Umbilical cord (tissue), 2 donors: ENCODE data around the gene GRP. TPM values are rescaled to one million over a fixed set of nuclear protein-coding genes. Genes with fewer than 3 reads are reported as not detected.
A peak's percentile ranks its signal among the peaks of the same experiment; 100 is the strongest.
"Not testable (repeated sequence)": the region's sequence is repeated elsewhere in the genome, so short reads cannot be mapped to it uniquely, and the experiment has no call there.

Experiments
- DNase-seq: peaks from one replicate; pipeline ENCODE4 v3.0.0-alpha.2; 2015; ENCODE audit warnings: low spot score
- total RNA-seq: library from RNA; depleted of rRNA; stranded (reverse); fragments of >200 nt; gene quantifications from one replicate; pipeline ENCODE4 v1.2.3, GENCODE V29; 2014; ENCODE audit warnings: low replicate concordance; ENCODE audit not compliant: insufficient read depth

GRP gene
- total RNA-seq, 1 donor from 2014 or later = not detected

- no peak for DNase-seq
Measured at GRCh38 chr18:59229191-59229590, 9.2 kb downstream of the GRP start.

DNA sequence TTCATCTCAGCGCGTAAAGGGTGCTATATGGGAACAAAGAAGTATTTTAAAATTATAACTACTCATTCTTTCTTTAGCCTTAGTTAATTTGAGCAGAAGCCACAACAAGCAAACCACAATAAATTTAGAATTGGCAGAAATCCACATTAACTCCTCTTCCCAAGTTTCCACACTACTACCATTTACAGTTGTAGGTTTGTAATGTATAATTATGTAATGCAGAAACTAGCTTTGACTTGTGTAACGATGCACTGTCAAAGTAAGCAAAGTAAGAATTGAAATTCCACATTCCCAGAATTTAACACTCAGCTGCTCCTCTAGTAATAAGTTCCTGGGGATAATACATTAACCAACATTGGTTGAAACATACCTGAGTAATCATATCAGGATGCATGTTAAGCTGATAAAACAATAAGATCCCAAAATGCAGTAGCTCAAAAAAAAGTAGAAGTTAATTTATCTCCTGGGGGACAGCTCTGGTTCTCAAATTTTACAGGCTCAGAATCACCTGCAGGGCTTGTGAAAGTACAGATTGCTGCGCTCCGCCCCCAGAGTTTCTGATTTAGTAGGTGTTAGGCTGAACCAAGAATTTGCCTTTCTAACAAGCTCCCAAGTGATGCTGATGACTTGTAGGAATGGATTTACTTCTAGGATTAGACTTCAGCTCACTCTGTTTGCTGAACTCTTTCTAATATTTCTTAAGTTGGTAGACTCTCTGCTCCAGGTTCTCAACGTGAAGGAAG lies 9.9 kb downstream of the GRP start:
- no peak for DNase-seq

DNA sequence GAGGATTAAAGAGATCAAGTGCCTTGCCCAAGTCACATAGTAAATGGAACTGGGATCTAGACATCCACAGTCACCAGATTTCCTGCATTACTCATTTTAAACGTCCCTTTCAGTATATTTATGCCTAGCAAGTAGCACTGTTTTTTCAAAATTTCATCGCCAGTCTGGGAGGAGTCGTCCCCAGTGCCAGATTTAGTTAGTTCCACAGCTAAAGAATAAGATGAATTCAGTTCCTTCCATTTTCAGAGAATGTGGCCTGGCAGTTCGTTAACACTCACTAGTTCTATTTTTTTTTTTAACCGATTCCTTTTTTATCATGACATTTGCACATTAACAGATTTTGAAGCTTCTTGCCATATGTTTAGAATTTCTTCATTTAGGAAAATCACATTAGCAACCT lies 11.2 kb downstream of the GRP start:
- no peak for DNase-seq

DNA sequence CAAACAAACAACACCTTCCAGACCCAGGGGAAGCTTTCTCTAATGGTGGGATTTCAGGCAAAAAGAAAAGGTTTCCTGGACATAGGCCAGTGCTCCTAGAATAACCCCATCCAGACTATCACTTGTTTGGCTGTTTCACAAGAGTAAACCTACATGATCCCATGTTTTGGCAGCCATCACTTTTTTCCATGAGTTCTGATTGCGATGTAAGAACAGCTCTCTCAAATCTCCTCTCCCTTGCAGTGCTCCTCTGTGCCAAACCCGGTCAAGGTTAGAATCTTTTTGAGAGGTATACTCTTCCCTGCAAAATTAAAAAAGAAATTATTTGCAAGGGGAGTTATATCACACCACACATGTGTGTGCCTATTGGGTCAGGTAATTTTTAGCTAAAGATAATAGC lies 11.9 kb downstream of the GRP start:
- DNase-seq = no peak

GRCh38 chr18:59232309-59233016 lies 12.5 kb downstream of the GRP start:
- no peak for DNase-seq

DNA sequence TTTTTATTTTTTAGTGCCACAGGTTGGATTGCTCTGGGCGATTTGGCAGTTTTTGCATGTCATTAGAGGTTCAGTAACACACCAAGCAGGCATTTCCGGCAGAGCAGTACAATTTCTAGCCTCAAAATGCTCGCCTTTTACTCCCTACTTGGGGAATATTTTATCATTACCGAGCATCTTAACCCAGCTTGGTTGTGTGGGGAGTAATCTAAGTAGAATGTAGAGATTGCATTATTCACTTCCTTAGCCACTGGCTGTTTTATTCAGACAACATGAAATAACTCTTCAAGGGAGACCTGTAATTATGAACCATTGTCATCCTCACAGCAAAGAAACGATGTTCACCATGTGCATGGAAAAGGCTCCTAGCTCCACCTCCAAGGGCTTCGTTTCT lies 13.1 kb downstream of the GRP start:
- no peak for DNase-seq

- DNase-seq = peak; percentile 33
Measured at GRCh38 chr18:59238385-59238784, 18.4 kb downstream of the GRP start.

DNA sequence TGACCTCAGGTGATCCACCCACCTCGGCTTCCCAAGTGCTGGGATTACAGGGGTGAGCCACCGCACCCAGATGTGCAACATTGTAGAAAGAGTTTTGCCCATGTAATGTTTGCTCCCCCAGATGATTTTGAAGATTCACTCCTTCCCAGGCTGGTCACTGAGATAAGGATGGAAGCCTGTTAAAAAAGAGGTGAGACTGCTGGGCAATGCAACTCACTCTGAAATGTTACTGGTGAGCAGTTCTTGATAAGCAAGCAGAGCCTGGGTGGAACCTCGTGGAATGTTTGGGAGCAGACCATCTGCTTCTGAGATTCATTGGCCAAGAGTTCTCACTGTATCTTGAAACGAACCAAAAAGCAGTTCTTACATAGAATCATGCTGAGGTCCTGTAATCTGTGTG lies 19.7 kb downstream of the GRP start:
- DNase-seq = no peak

DNA sequence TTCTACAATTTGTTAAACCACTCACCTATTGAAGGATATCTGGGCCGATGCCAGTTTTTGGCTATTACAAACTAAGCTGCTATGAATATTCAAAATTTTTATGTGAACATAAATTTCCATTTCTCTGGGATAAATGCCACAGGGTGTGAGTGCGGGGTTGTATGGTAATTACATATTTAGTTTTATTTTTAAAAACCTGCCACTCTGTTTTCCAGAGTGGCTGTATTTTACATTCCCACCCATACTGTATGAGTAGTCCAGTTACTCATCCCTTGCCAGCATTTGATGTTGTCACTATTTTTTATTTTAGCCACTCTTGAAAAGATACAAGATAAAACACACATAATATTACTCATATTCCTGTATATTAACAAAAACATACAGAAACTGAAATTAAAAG lies 22.9 kb downstream of the GRP start:
- no peak for DNase-seq

DNA sequence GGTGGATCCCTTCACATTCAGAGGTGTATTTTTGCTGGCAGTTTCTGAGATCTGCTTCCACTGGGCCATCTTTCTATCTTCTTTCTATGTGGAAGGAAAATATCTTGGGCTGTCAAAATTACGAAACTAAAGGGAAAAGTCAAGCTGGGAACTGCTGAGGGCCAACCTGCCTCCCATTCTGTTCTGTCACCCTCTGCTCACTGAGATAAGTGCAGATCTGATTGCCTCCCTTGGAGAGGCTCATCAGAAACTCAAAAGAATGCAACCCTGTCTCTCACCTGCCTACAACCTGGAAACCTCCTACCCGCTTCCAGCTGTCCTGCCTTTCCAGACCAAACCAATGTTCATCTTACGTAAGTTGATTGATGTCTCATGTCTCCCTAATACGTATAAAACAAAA lies 26.8 kb downstream of the GRP start:
- DNase-seq = no peak

GRCh38 chr18:59249199-59249774 lies 29.3 kb downstream of the GRP start:
- DNase-seq = peak; percentile 91

DNA sequence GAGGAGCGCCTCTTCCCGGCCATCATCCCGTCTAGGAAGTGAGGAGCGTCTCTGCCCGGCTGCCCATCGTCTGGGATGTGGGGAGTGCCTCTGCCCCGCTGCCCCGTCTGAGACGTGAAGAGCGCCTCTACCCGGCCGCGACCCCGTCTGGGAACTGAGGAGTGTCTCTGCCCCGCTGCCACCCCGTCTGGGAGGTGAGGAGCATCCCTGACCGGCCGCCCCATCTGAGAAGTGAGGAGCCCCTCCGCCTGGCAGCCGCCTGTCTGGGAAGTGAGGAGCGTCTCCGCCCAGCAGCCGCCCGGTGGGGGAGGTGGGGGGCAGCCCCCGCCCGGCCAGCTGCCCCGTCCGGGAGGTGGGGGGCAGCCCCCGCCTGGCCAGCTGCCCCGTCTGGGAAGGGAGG lies 35.5 kb downstream of the GRP start:
- DNase-seq = not testable (repeated sequence)

GRCh38 chr18:59261842-59262241 lies 41.9 kb downstream of the GRP start:
- not testable (repeated sequence) for DNase-seq

GRCh38 chr18:59262243-59262642 lies 42.3 kb downstream of the GRP start:
- DNase-seq = not testable (repeated sequence)

DNA sequence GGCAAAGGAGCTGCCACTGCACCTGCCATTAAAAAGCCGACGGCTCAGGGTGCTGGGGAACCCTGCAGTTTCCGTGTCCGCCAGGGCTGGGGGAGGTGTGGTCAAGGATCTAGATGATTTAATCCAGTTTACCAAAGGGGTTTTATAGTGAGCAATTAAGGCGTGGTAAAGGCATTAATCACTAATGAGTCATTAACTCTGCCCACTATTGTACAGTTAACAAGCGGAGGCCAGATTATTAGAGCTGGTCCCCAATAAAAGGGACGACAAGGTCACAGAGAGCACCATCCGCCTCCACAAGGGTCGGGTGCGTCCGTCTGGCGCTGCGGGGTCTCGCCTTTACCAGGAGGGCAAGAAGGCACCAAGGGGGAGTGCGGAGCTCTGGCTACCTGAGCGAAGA lies 43.7 kb downstream of the GRP start:
- no peak for DNase-seq

- DNase-seq = no peak
Measured at GRCh38 chr18:59264121-59264571, 44.2 kb downstream of the GRP start.

GRCh38 chr18:59264651-59265245 lies 44.8 kb downstream of the GRP start:
- DNase-seq = no peak

- no peak for DNase-seq
Measured at GRCh38 chr18:59265246-59265973, 45.5 kb downstream of the GRP start.

- no peak for DNase-seq
Measured at GRCh38 chr18:59265974-59266369, 46.0 kb downstream of the GRP start.

DNA sequence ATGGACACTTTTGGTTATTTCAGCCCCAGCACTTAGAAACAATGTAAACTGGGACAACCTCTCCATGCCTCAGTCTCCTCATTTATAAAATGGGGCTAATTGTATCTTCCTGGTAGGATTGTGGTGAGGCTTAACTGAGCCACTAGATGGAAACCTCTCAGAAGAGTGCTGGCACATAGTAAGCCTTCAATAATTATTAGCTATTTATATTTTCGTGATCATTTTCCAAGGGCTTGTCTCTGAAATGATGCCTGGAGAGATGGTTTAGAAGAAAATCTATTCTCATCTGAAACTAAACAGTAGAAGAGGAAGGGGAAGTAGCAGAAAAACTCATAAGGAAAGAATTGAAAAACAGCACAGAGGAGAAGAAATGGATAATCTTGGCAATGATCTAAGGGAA lies 46.5 kb downstream of the GRP start:
- DNase-seq = no peak

DNA sequence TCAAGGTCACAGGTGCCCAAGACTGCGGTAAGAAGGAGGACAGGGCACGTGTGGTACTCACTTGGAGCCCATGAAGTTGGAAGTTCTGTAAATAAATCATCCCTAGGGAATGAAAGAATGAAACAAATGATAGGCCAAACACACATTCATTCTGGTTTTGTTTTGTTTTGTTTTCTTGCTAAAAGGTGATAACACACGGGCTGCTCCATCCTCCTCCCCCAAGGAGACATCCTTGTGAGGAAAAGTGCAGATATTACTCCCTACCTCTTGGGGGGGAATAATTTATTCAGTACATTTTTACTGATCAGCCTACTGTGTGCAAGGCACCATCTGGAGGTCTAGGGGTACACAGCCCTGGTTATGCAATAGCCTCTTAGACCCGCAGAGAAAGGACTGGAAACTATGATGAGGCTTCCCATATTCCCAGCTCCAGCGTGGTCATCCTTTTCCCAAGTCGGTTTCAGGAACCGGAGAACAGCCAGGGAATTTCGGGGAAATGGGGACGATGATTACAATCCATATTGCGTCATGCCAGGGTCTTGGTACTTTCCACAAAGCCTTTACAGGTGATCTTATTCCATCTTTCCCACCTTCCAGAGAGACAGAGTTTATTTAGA lies 47.0 kb downstream of the GRP start:
- DNase-seq = no peak
